HG02763 (cell line): ENCODE data around the gene RNPEP.
"Not testable (repeated sequence)": the region's sequence is repeated elsewhere in the genome, so short reads cannot be mapped to it uniquely, and the experiment has no call there.

ENCODE experiments used
- ATAC-seq: cut with Tn5 transposase; IDR thresholded peaks from one replicate; pipeline ENCODE4 v1.9.1; 2021; ENCODE audit warnings: mild to moderate bottlenecking, moderate library complexity; ENCODE audit not compliant: unreplicated experiment

RNPEP gene

GRCh38 chr1:202009326-202010179 lies 27.1 kb downstream of the RNPEP start:
- no peak for ATAC-seq

GRCh38 chr1:202010180-202011015 lies 27.9 kb downstream of the RNPEP start, which contains the start of gene ELF3:
Gene ELF3 (plus strand): TSS chr1:202010587. CDS start chr1:202011137, 550 bp downstream.
- peak; percentile 78 for ATAC-seq

GRCh38 chr1:202011994-202012393 lies 29.5 kb downstream of the RNPEP start:
- no peak for ATAC-seq

GRCh38 chr1:202012544-202013478 lies 30.4 kb downstream of the RNPEP start:
- no peak for ATAC-seq

GRCh38 chr1:202013603-202014002 lies 31.2 kb downstream of the RNPEP start:
- ATAC-seq: no peak

GRCh38 chr1:202014060-202014459 lies 31.6 kb downstream of the RNPEP start:
- ATAC-seq: no peak

GRCh38 chr1:202014915-202015661 lies 32.6 kb downstream of the RNPEP start:
- no peak for ATAC-seq

- ATAC-seq: no peak
Observed at GRCh38 chr1:202015662-202015937, 33.2 kb downstream of the RNPEP start.

- ATAC-seq: no peak
Observed at GRCh38 chr1:202016022-202016810, 33.8 kb downstream of the RNPEP start.

- no peak for ATAC-seq
Observed at GRCh38 chr1:202016811-202017748, 34.6 kb downstream of the RNPEP start.

GRCh38 chr1:202017749-202018467 lies 35.5 kb downstream of the RNPEP start:
- no peak for ATAC-seq

GRCh38 chr1:202018468-202019234 lies 36.2 kb downstream of the RNPEP start:
- ATAC-seq: no peak

- not testable (repeated sequence) for ATAC-seq
Observed at GRCh38 chr1:202019235-202019558, 36.7 kb downstream of the RNPEP start.

GRCh38 chr1:202023001-202023433 lies 40.6 kb downstream of the RNPEP start:
- no peak for ATAC-seq

- ATAC-seq: no peak
Observed at GRCh38 chr1:202029171-202029665, 46.8 kb downstream of the RNPEP start.

GRCh38 chr1:202029727-202030126 lies 47.3 kb downstream of the RNPEP start:
- ATAC-seq: no peak

- no peak for ATAC-seq
Observed at GRCh38 chr1:202031796-202032195, 49.3 kb downstream of the RNPEP start.
